IMR-90 (cell line): Measurements from ENCODE around the gene MEF2C.
A peak's percentile ranks its signal among the peaks of the same experiment; 100 is the strongest.

Experiments
- CEBPB ChIP-seq: IDR thresholded peaks from 2 replicates; pipeline ENCODE4 v1.6.1; 2012; ENCODE audit warnings: low read depth, low read length, improper control_type of control experiment
- CHD1 ChIP-seq: IDR thresholded peaks from 2 replicates; pipeline ENCODE4 v1.6.1; 2012; ENCODE audit warnings: low read depth, low read length, improper control_type of control experiment
- CTCF ChIP-seq: conservative IDR thresholded peaks from 2 replicates; pipeline ENCODE4 v1.5.1; 2012; ENCODE audit warnings: mild to moderate bottlenecking, low read depth, low read length, improper control_type of control experiment
- MXI1 ChIP-seq: IDR thresholded peaks from 2 replicates; pipeline ENCODE4 v1.6.1; 2012; ENCODE audit warnings: low read depth, mild to moderate bottlenecking, low read length, moderate library complexity, borderline replicate concordance
- POLR2A ChIP-seq: IDR thresholded peaks from 2 replicates; pipeline ENCODE4 v1.6.1; 2012; ENCODE audit warnings: mild to moderate bottlenecking, low read depth, low read length
- RAD21 ChIP-seq: IDR thresholded peaks from 2 replicates; pipeline ENCODE4 v1.6.1; 2012; ENCODE audit warnings: low read length, improper control_type of control experiment

GRCh38 chr5:88882276-88883038 is 527 bp downstream of the MEF2C start:
- no peak for TF ChIP-seq CTCF
- TF ChIP-seq POLR2A = no peak
- no peak for TF ChIP-seq CHD1
- TF ChIP-seq MXI1 = no peak
- TF ChIP-seq RAD21 = no peak
- peak; percentile 37 for TF ChIP-seq CEBPB
